GM19468 (cell line): ENCODE results near the gene CPSF2.
"Not testable (repeated sequence)": the region's sequence is repeated elsewhere in the genome, so short reads cannot be mapped to it uniquely, and the experiment has no call there.

Source experiments
- ATAC-seq: cut with Tn5 transposase; IDR thresholded peaks from one replicate; pipeline ENCODE4 v1.9.1; 2021; ENCODE audit warnings: mild to moderate bottlenecking, moderate library complexity, moderate number of reproducible peaks; ENCODE audit not compliant: unreplicated experiment; ENCODE audit errors: extremely low read depth

CPSF2 gene

GRCh38 chr14:92153581-92153980 lies 31.8 kb downstream of the CPSF2 start:
- ATAC-seq = no peak

- no peak for ATAC-seq
These were observed 32.6 kb downstream of the CPSF2 start for GRCh38 chr14:92154283-92154942.

- ATAC-seq = no peak
These were observed 38.9 kb downstream of the CPSF2 start for GRCh38 chr14:92160619-92161018.

- ATAC-seq = no peak
These were observed 39.8 kb downstream of the CPSF2 start for GRCh38 chr14:92161521-92161920.

- ATAC-seq = no peak
These were observed 43.2 kb downstream of the CPSF2 start for GRCh38 chr14:92164958-92165357.

- no peak for ATAC-seq
These were observed 51.9 kb downstream of the CPSF2 start for GRCh38 chr14:92173668-92174067.

GRCh38 chr14:92175811-92176210 lies 54.0 kb downstream of the CPSF2 start:
- no peak for ATAC-seq

GRCh38 chr14:92176476-92176875 lies 54.7 kb downstream of the CPSF2 start:
- ATAC-seq = no peak

GRCh38 chr14:92179178-92179577 lies 57.4 kb downstream of the CPSF2 start:
- ATAC-seq = not testable (repeated sequence)

GRCh38 chr14:92185559-92185958 lies 63.8 kb downstream of the CPSF2 start:
- no peak for ATAC-seq

- not testable (repeated sequence) for ATAC-seq
These were observed 65.8 kb downstream of the CPSF2 start for GRCh38 chr14:92187616-92188015.

- ATAC-seq = no peak
These were observed 69.0 kb downstream of the CPSF2 start for GRCh38 chr14:92190768-92191167.

GRCh38 chr14:92198804-92199203 lies 77.0 kb downstream of the CPSF2 start:
- no peak for ATAC-seq

- ATAC-seq = no peak
These were observed 78.0 kb downstream of the CPSF2 start for GRCh38 chr14:92199763-92200162.

- no peak for ATAC-seq
These were observed 81.3 kb downstream of the CPSF2 start for GRCh38 chr14:92203116-92203515.

- no peak for ATAC-seq
These were observed 83.0 kb downstream of the CPSF2 start for GRCh38 chr14:92204792-92205191.

- ATAC-seq = no peak
These were observed 85.5 kb downstream of the CPSF2 start for GRCh38 chr14:92207012-92207927.

GRCh38 chr14:92207928-92208265 lies 86.1 kb downstream of the CPSF2 start:
- no peak for ATAC-seq

GRCh38 chr14:92209141-92209540 lies 87.4 kb downstream of the CPSF2 start:
- ATAC-seq = no peak

- not testable (repeated sequence) for ATAC-seq
These were observed 91.4 kb downstream of the CPSF2 start for GRCh38 chr14:92213125-92213524.

GRCh38 chr14:92215579-92215978 lies 93.8 kb downstream of the CPSF2 start:
- ATAC-seq = no peak

GRCh38 chr14:92217936-92218335 lies 96.2 kb downstream of the CPSF2 start:
- no peak for ATAC-seq
